SK-N-MC (cell line): ENCODE results near the gene LSM3.
"Not testable (repeated sequence)": the region's sequence is repeated elsewhere in the genome, so short reads cannot be mapped to it uniquely, and the experiment has no call there.

Source experiments
- DNase-seq: peaks from one replicate; pipeline ENCODE4 v3.0.0-alpha.2; 2011; ENCODE audit warnings: low read depth, low spot score
- H3K27ac ChIP-seq: fragments of 200-600 bp; sonication (generic); 2 replicates; pipeline ENCODE4 v1.5.1; 2016; ENCODE audit warnings: mixed run types
- H3K36me3 ChIP-seq: fragments of 200-600 bp; sonication (generic); 2 replicates; pipeline ENCODE4 v1.6.1; 2017; ENCODE audit warnings: antibody characterized with exemption, low read length, mixed read lengths; ENCODE audit not compliant: insufficient read depth
- H3K4me3 ChIP-seq: fragments of 200-600 bp; sonication (generic); 2 replicates; pipeline ENCODE4 v1.5.1; 2016
- H3K9ac ChIP-seq: fragments of 200-600 bp; sonication (generic); 2 replicates; pipeline ENCODE4 v1.8.0; 2017; ENCODE audit warnings: mixed run types, mixed read lengths; ENCODE audit not compliant: insufficient read length
- H3K9me3 ChIP-seq: fragments of 200-600 bp; sonication (generic); 2 replicates; pipeline ENCODE4 v1.6.1; 2017; ENCODE audit warnings: low read depth, mild to moderate bottlenecking, antibody characterized with exemption, low read length, moderate library complexity, mixed read lengths
- EZH2 ChIP-seq: fragments of 200-600 bp; sonication (generic); IDR thresholded peaks from one replicate; pipeline ENCODE4 v1.6.1; 2017; ENCODE audit warnings: antibody characterized with exemption
- FOXP2 ChIP-seq: optimal IDR thresholded peaks from 2 replicates; pipeline ENCODE3; 2011; ENCODE audit warnings: mild to moderate bottlenecking, moderate library complexity; ENCODE audit not compliant: insufficient read depth; ENCODE audit errors: extremely low read length, control extremely low read depth
- POLR2AphosphoS5 ChIP-seq: IDR thresholded peaks from 2 replicates; pipeline ENCODE4 v1.6.1; 2012; ENCODE audit warnings: mild to moderate bottlenecking, low read depth, low read length, borderline replicate concordance

Gene LSM3

DNA sequence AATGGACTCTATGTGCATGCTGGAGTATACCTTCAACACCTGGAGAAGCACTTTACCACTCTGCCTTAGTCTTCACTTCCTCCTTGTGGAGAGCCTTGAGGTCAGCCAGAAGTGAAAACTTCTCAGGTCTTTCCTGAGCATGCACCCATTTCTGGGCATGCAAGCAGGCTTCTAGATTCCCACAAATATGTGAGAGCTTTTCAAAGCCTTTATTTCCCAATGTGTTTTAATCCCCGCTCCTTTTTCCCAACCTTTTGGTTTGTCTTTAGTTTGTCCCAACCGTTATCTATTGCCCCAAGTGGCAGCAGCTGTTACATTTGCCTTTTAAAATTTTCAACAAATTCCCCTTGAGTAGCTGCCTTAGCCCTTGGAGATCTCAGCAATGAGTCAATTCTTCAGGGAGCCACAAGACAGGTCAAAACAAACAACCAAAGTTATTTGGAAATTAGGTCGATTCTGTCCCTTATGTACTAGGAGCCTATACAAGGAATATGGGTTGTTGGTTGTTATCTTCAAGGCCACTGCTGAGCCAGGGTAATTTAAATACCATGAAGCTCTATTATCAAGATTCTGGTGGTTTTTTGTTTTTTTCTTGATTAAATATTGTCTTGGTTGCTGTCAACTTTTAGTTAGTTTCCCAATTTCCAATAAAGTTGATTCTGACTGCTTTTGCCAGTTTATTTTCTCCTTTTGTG is 44.4 kb downstream of the LSM3 start:
- H3K27ac ChIP-seq, result no peak overlapping the region
- no peak for DNase-seq
- no peak overlapping the region for H3K9ac ChIP-seq
- no peaks in the 10 kb centered on the region for H3K9me3 ChIP-seq
- TF ChIP-seq FOXP2 (no peak), EZH2 (no peak), POLR2AphosphoS5 (no peak)
- H3K4me3 ChIP-seq, result no peak overlapping the region
- H3K36me3 ChIP-seq, result no peaks in the 10 kb centered on the region

DNA sequence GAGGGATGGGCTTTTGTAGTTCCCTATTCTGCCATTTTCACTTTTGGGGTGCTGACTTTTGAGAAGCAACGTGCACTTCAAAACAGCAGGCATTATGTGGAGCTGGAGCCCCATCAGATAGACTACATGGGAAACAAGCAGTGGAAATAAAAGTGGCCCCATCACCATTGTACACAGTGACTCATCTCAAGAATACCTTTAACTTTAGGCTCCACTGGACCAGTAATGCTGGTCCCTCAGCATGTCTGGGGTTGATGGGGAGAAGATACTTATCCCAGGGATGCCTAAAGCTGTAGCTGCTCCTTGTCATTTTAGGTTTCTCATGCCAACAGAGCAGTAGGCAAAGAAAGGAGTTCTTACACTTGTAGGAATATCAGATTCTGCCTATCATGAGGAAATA is 45.0 kb downstream of the LSM3 start:
- no peak for DNase-seq
- Histone ChIP-seq H3K4me3 (no peak overlapping the region), H3K9me3 (no peaks in the 10 kb centered on the region), H3K27ac (no peak overlapping the region), H3K36me3 (no peaks in the 10 kb centered on the region), H3K9ac (no peak overlapping the region)
- TF ChIP-seq EZH2, result no peak
- TF ChIP-seq FOXP2, result no peak
- no peak for TF ChIP-seq POLR2AphosphoS5

DNA sequence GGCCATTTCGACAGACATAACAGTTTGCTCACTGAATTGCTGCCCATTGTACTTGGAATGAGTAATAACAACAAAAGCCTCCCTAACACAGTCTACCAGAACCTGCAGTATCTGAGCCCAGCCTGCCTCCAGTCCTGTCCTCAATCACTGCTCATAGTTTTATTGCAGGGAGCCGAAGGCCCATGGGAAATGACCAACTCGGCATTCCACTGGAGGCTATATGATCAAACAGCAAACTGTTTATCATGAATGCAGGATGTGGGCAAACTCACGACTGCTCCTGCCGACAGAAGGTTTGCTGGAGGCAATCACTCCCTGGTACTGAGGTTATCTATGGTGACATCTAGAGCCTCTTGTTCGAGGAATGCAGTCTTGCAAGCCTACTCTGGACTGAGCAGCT is 46.3 kb downstream of the LSM3 start:
- Histone ChIP-seq H3K4me3 (no peak overlapping the region), H3K27ac (no peak overlapping the region), H3K9me3 (no peaks in the 10 kb centered on the region), H3K9ac (no peak overlapping the region), H3K36me3 (no peaks in the 10 kb centered on the region)
- no peak for DNase-seq
- TF ChIP-seq EZH2 (no peak), FOXP2 (no peak), POLR2AphosphoS5 (no peak)

DNA sequence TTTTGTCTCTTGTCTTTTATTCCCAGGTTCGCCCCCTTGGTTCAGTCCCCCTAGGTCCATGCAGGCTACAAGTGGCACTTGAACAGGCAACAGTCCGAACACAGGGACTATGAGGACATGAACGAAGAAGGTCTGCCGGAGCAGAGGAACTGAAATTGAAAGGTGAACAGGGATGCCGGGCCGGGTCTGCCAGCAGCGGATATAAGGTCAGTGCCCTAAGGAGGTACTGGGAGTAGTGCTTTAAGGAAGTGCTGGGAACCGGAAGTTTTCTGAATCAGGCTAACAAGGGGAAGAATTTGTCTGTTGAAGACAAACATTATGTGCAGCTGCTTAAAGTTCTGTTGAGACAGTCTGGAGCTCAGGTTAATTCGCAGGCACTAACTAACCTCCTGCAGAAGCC is 46.8 kb downstream of the LSM3 start:
- Histone ChIP-seq H3K9ac (no peak overlapping the region), H3K27ac (no peak overlapping the region), H3K36me3 (no peaks in the 10 kb centered on the region), H3K4me3 (no peak overlapping the region), H3K9me3 (no peaks in the 10 kb centered on the region)
- TF ChIP-seq FOXP2 (no peak), POLR2AphosphoS5 (no peak), EZH2 (no peak)
- no peak for DNase-seq

DNA sequence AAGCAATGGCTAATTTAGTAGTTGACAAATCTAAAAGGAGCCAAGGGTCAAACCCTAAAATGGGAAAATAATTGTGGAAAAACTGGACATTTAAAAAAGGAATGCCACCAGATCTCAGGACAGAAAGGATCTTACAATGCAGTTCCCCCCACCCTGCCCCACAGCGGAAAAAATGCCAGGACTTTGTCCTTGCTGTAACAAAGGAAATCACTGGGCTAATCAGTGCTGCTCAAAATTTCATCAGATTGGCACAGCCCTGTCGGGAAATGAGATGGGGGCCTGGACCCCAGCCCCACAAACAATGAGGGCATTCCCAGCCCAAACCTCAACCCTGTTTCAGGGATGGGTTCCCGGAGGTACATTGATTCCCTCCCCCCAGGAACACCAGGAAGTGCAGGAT is 47.7 kb downstream of the LSM3 start:
- not testable (repeated sequence) for H3K4me3 ChIP-seq, H3K36me3 ChIP-seq, H3K9me3 ChIP-seq, H3K27ac ChIP-seq, H3K9ac ChIP-seq, DNase-seq

DNA sequence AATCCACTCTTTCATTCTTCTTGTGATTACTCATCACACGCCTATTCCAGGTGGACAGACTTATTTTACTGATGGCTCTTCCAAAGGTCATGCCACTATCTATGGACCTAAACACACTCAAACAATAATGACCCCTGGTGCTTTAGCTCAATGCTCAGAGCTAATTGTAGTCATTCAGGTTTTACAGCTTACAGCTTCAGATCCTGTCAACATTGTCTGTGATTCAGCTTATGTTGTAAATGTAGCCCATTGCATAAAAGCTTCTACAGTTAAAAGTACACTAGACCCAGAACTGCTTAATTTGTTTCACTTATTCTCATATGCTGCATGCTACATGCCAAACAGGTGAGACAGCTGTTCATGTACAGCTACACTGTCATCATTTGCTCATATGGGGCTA is 49.2 kb downstream of the LSM3 start:
- TF ChIP-seq FOXP2, result no peak
- TF ChIP-seq POLR2AphosphoS5, result no peak
- no peak for TF ChIP-seq EZH2
- Histone ChIP-seq H3K4me3 (no peak overlapping the region), H3K9ac (no peak overlapping the region), H3K27ac (no peak overlapping the region), H3K9me3 (no peaks in the 10 kb centered on the region), H3K36me3 (no peaks in the 10 kb centered on the region)
- no peak for DNase-seq

DNA sequence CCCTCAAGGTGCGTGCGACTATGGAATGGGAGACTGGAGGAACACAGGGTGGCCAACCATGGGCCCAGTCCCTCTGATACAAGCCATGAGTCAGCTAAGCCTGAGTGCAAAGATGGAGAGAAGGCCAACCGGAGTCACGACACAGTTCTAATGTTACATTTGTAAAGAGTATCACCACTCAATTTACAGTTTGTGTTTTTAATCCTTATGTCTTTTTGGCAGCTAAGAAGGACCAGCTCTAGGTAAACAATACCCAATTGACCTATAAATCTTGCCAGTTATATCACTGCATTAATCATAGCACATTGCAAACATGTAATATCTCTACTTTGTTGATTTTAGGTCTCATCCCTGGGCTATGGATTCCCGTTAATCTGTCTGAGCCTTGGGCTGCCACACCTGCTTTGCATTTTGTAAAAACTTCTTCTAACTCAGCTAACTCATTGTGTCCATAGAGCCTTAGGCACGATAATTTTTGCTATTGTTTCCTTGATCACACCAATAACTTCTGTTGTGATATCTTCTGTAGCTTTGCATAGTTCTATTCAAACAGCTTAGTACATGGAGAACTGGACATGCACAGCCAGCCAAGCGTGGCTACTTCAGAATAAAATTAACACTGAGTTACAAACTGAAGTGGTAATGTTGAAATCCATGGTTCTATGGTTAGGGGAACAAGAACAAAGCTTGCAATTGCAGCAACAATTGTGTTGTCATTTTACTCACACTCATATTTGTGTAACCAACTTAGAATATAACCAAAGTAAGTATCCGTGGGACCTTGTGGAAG is 50.3 kb downstream of the LSM3 start:
- Histone ChIP-seq H3K4me3 (no peak overlapping the region), H3K36me3 (no peaks in the 10 kb centered on the region), H3K9ac (no peak overlapping the region), H3K27ac (no peak overlapping the region), H3K9me3 (no peaks in the 10 kb centered on the region)
- DNase-seq, result no peak
- TF ChIP-seq FOXP2 (no peak), EZH2 (no peak), POLR2AphosphoS5 (no peak)

DNA sequence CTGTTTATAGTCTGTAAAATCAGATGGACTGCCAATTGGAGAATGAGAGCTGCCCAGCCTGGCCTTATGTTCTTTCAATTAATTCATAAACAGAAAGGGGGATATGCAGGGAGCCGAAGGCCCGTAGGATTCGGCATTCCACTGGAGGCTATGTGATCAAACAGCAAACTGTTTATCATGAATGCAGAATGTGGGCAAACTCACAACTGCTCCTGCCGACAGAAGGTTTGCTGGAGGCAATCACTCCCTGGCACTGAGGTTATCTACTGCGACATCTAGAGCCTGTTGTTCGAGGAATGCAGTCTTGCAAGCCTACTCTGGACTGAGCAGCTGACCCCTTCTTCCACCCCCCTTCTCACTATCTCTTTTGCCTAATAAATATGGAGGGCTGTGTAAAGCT is 51.1 kb downstream of the LSM3 start:
- H3K4me3 ChIP-seq, H3K9me3 ChIP-seq, H3K36me3 ChIP-seq, H3K9ac ChIP-seq, DNase-seq, H3K27ac ChIP-seq: not testable (repeated sequence)

DNA sequence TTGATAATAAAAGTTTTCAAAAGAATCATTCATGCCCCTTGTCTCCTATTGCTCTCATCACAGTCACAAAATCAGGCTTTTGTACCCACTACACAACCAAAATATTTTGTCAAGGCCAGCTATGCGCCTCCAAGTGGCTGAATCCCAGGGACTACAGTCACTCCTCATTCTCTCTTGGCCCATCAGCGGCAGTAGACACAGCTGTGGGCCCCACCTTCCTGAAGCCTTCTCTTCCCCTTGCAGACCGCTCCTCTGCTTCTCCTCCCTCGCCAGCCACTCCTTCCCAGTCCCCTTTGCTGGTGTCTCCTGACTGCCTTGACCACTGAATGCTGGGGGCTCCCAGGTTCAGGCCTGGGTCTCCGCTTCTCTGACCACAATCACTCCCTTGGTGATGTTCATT is 52.1 kb downstream of the LSM3 start:
- H3K27ac ChIP-seq, result no peak overlapping the region
- TF ChIP-seq POLR2AphosphoS5 (no peak), FOXP2 (no peak), EZH2 (no peak)
- H3K36me3 ChIP-seq, result no peaks in the 10 kb centered on the region
- no peak for DNase-seq
- H3K9ac ChIP-seq, result no peak overlapping the region
- no peak overlapping the region for H3K4me3 ChIP-seq
- no peaks in the 10 kb centered on the region for H3K9me3 ChIP-seq
